Measurements from ENCODE around the gene FBXO46. TPM values are rescaled to one million over a fixed set of nuclear protein-coding genes. Genes with fewer than 3 reads are reported as not detected.

Gene FBXO46
- total and polyA plus RNA-seq, 2 of the 13 experiments (the other 11 are each of a cell fraction or from before 2014, with no cell fraction given): 6.2 to 6.4 TPM

DNA sequence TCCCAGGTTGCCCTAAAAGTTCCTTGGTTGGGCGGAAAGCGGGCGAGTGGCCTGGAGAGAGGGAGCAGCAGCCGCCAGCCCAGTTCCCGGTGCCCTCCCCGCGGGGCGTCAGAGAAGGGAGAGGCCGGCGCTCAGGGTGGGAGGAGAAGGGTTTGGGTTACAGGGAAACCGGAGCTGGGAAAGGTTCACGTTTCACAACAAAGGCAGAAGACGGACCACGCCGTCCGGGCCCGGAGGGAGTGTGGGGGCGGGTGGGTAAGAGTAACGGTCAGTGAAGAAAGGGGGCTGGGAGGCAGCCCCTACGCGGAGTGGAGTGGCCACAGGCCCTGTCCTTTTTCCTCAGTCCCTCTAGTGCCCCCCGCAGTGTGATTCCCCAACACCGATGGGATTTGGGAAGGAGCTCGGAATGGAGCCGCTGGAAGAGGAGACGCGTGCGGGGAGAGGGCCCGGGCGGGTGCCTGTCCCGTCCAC, 36.7 kb upstream of the FBXO46 start (continued):
- TF ChIP-seq ZSCAN25 (CRISPR knock-in tag; IDR thresholded peaks at IDR 0.05): peak; percentile 39; the same call in 1 of the 2 replicates
- TF ChIP-seq KLF16 (CRISPR knock-in tag; IDR thresholded peaks at IDR 0.05): 0 out of 4 replicates have a peak, but pooled peaks of 1 of the 2 experiments have one; percentile 22
- TF ChIP-seq CENPT (CRISPR knock-in tag; IDR thresholded peaks at IDR 0.05; ENCODE audit: low read depth): no peak
- no peak for TF ChIP-seq BHLHE40 (IDR thresholded peaks at IDR 0.05; ENCODE audit: low read length)
- TF ChIP-seq ZNF577 (CRISPR knock-in tag; IDR thresholded peaks at IDR 0.05; ENCODE audit: borderline replicate concordance, low read depth): no peak
- TF ChIP-seq, protein P1, sequence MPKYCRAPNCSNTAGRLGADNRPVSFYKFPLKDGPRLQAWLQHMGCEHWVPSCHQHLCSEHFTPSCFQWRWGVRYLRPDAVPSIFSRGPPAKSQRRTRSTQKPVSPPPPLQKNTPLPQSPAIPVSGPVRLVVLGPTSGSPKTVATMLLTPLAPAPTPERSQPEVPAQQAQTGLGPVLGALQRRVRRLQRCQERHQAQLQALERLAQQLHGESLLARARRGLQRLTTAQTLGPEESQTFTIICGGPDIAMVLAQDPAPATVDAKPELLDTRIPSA (CRISPR knock-in tag; IDR thresholded peaks at IDR 0.05; ENCODE audit: borderline replicate concordance): no peak
- TF ChIP-seq, protein P2, sequence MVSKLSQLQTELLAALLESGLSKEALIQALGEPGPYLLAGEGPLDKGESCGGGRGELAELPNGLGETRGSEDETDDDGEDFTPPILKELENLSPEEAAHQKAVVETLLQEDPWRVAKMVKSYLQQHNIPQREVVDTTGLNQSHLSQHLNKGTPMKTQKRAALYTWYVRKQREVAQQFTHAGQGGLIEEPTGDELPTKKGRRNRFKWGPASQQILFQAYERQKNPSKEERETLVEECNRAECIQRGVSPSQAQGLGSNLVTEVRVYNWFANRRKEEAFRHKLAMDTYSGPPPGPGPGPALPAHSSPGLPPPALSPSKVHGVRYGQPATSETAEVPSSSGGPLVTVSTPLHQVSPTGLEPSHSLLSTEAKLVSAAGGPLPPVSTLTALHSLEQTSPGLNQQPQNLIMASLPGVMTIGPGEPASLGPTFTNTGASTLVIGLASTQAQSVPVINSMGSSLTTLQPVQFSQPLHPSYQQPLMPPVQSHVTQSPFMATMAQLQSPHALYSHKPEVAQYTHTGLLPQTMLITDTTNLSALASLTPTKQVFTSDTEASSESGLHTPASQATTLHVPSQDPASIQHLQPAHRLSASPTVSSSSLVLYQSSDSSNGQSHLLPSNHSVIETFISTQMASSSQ (IDR thresholded peaks at IDR 0.05; ENCODE audit: low read depth): no peak
- TF ChIP-seq, protein P2 (CRISPR knock-in tag; IDR thresholded peaks at IDR 0.05; ENCODE audit: borderline replicate concordance): no peak
- no peak for TF ChIP-seq IRF2 (CRISPR knock-in tag; IDR thresholded peaks at IDR 0.05)
- no peak for TF ChIP-seq FOXM1 (CRISPR knock-in tag; IDR thresholded peaks at IDR 0.05)
- no peak for TF ChIP-seq ZNF891 (CRISPR knock-in tag; IDR thresholded peaks at IDR 0.05)
- no peak for TF ChIP-seq TOPORS (CRISPR knock-in tag; IDR thresholded peaks at IDR 0.05)
- no peak for TF ChIP-seq SOX5 (CRISPR knock-in tag; IDR thresholded peaks at IDR 0.05; ENCODE audit: borderline replicate concordance)
- no peak for TF ChIP-seq ZNF383 (CRISPR knock-in tag; IDR thresholded peaks at IDR 0.05; ENCODE audit: borderline replicate concordance)
- TF ChIP-seq ZNF251 (CRISPR knock-in tag; IDR thresholded peaks at IDR 0.05): no peak
- TF ChIP-seq ZNF225 (CRISPR knock-in tag; IDR thresholded peaks at IDR 0.05): no peak
- TF ChIP-seq, protein P3, sequence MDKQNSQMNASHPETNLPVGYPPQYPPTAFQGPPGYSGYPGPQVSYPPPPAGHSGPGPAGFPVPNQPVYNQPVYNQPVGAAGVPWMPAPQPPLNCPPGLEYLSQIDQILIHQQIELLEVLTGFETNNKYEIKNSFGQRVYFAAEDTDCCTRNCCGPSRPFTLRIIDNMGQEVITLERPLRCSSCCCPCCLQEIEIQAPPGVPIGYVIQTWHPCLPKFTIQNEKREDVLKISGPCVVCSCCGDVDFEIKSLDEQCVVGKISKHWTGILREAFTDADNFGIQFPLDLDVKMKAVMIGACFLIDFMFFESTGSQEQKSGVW (CRISPR knock-in tag; IDR thresholded peaks at IDR 0.05; ENCODE audit: borderline replicate concordance): no peak
- TF ChIP-seq ATRX (CRISPR knock-in tag; IDR thresholded peaks at IDR 0.05; ENCODE audit: borderline replicate concordance): no peak
- TF ChIP-seq, protein P4, sequence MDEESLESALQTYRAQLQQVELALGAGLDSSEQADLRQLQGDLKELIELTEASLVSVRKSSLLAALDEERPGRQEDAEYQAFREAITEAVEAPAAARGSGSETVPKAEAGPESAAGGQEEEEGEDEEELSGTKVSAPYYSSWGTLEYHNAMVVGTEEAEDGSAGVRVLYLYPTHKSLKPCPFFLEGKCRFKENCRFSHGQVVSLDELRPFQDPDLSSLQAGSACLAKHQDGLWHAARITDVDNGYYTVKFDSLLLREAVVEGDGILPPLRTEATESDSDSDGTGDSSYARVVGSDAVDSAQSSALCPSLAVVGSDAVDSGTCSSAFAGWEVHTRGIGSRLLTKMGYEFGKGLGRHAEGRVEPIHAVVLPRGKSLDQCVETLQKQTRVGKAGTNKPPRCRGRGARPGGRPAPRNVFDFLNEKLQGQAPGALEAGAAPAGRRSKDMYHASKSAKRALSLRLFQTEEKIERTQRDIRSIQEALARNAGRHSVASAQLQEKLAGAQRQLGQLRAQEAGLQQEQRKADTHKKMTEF (CRISPR knock-in tag; IDR thresholded peaks at IDR 0.05): no peak
- TF ChIP-seq, protein P5, sequence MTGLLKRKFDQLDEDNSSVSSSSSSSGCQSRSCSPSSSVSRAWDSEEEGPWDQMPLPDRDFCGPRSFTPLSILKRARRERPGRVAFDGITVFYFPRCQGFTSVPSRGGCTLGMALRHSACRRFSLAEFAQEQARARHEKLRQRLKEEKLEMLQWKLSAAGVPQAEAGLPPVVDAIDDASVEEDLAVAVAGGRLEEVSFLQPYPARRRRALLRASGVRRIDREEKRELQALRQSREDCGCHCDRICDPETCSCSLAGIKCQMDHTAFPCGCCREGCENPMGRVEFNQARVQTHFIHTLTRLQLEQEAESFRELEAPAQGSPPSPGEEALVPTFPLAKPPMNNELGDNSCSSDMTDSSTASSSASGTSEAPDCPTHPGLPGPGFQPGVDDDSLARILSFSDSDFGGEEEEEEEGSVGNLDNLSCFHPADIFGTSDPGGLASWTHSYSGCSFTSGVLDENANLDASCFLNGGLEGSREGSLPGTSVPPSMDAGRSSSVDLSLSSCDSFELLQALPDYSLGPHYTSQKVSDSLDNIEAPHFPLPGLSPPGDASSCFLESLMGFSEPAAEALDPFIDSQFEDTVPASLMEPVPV (CRISPR knock-in tag; IDR thresholded peaks at IDR 0.05): no peak
